Medulla oblongata (tissue), 1 donor: Measurements from ENCODE around the gene TUBGCP5.
A peak's percentile ranks its signal among the peaks of the same experiment; 100 is the strongest.
"Not testable (repeated sequence)": the region's sequence is repeated elsewhere in the genome, so short reads cannot be mapped to it uniquely, and the experiment has no call there.

Source experiments
- DNase-seq: peaks from one replicate; pipeline ENCODE4 v3.0.0-alpha.2; 2015; ENCODE audit errors: extremely low spot score

TUBGCP5 gene

GRCh38 chr15:23041736-23042135 is 2.4 kb upstream of the TUBGCP5 start:
- DNase-seq, result not testable (repeated sequence)

DNA sequence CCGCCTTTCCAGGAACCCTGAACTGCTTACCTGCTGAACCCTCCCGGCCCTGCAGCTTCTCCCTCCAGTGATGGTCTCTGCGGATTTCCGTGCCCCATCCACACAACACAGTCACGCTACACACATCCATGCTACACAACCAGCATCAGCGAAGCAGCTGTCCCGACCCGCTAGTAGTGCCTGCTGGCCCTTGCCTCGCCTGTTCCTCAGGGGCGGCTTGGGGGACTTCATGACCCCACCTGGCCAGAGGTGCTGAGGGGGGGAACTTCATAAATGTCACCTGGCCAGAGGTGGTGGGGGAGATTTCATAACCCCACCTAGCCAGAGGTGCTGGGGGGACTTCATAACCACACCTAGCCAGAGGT is 530 bp upstream of the TUBGCP5 start:
- no peak for DNase-seq

DNA sequence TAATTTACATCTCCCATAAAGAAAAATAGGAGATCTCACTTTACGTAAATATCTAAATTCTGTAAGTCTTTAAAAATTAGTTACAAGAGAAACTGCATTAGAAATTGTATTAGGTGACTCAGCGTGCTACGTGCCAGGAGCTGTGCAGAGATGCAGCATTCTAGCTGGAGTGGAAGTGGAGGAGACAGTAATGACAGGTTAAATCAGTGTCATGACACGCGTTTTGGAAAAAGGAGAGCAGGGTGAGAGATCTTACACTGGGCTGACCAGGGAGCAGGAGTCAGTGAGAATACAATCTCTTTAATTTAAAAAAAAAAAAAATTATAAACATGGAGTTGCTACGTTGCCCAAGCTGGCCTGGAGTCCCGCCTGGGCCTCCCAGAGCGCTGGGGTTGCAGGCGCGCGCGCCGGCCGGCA is 635 bp downstream of the TUBGCP5 start:
- no peak for DNase-seq

DNA sequence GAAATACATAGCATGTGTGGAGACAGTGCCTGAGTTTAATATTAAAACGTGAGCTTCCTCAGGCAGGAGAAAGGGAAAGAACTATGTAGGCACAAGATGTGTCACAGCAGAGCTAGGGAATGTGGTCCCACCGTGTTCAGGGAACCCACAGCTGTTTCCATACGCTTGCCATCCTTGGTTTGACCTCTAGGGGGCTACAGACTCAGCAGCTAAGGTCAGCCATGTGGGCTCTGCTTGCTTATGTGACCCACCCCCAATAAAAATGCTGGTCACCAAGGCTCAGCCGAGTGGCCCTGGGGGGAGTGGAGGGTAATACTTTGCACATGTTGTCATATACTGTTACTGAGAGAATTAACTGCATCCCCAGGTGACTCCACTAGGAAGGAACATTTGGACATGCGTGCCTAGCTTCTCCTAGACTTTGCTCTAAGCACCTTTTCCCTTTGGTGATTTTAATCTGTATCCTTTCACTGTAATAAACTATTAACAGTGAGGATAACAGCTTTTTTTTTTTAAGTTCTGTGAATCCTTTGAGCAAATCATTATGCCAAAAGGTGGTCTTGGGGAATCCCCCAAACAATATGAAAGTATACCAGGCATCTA is 3.3 kb downstream of the TUBGCP5 start:
- DNase-seq, result peak; percentile 60

- DNase-seq, result no peak
These were observed 5.4 kb downstream of the TUBGCP5 start for GRCh38 chr15:23033979-23034378.

GRCh38 chr15:23026218-23026617 is 13.2 kb downstream of the TUBGCP5 start:
- no peak for DNase-seq

DNA sequence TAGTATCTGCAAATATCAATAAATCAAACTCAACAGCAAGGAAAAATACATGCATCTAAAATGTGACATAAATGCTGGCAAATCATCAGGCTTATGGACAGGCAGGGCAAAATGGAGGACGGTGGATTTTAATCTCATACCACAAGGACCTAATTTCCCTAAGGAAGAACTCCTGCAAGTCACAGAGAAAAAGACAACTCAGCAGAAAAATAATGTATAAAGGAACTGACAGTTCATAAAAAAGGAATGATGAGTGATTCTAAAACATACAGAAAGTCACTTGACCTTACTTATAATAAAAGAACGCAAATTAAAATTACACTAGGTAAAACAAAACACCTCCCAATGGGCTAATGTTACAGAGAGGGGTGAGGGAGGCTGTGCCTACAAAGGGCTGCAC is 17.2 kb downstream of the TUBGCP5 start:
- DNase-seq, result no peak

GRCh38 chr15:23014394-23015000 is 24.9 kb downstream of the TUBGCP5 start:
- no peak for DNase-seq

- no peak for DNase-seq
These were observed 25.7 kb downstream of the TUBGCP5 start for GRCh38 chr15:23013681-23014080.

DNA sequence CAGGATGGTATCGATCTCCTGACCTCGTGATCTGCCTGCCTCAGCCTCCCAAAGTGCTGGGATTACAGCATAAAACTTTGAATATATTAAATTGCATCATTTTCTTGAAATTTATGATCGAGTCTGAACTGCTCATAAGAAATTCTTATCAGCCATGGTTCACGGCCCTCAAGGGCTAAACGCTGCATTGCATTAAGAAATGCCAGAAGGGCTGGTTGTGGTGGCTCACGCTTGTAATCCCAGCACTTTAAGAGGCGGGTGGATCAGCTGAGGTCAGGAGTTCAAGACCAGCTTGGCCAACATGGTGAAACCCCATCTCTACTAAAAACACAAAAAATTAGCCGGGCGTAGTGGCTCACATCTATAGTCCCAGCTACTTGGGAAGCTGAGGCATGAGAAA is 26.8 kb downstream of the TUBGCP5 start:
- not testable (repeated sequence) for DNase-seq

DNA sequence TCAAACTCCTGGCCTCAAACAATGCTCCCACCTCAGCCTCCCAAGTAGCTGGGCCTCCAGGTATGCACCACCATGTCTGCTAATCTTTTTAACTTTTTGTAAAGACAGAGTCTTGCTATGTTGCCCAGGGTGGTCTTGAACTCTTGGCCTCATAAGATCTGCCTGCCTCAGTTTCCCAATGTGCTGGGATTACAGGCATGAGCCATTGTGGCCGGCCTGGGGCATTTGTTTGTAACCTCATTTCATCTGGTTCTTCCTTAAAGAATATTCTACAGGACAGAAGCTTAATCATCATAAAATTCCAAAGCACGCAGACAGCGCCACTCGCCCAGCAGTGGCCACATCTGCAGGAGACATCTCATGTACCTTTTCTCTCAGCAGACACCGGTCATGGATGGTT is 35.6 kb downstream of the TUBGCP5 start:
- no peak for DNase-seq

- no peak for DNase-seq
These were observed 36.4 kb downstream of the TUBGCP5 start for GRCh38 chr15:23002920-23003319.

- no peak for DNase-seq
These were observed 43.6 kb downstream of the TUBGCP5 start for GRCh38 chr15:22995795-22996194.

- peak; percentile 46 for DNase-seq
These were observed 47.4 kb downstream of the TUBGCP5 start for GRCh38 chr15:22992024-22992326.

DNA sequence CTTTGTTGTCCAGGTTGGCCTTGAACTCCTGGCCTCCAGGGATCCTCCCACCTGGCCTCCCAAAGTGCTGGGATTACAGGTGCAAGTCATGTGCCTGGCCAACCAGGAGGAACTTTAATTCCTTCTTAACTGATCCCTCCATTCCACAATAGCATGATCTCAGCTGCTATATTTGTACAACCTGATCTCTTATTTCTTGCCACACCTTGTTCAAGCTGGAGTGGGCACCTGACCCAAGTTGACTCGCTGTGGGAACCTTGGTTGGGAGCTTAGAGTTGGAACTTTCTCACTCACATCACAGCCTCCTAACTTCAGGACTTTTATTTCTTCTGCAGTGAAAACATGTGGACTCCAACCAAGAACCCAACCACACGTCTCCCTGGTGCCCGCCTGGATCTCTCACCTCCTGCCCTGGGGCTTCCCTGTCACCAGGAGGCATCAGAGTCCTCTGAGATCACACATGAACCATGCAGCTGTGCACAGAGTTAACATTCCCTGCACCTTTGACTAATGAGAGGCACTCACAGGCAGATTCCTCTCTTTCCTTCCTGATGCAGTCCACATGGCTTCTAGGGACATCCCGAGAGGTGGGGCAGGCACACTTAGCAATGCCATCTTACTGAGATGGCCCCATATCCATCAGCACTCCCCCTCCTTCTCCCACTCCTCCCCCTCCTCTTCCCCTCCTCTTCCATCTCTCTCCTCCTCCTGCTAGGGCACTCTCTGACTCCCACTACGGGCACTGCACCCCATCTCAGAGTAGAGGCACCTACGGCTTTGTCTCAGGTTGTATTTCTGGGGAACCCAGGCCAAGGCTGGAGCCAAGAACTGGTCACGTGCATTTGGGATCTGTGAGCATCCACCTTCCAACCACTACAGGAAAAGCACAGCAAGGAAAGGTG is 49.5 kb downstream of the TUBGCP5 start:
- DNase-seq, result no peak

- no peak for DNase-seq
These were observed 50.6 kb downstream of the TUBGCP5 start for GRCh38 chr15:22988811-22989210.

GRCh38 chr15:22981931-22982330 is 57.4 kb downstream of the TUBGCP5 start:
- not testable (repeated sequence) for DNase-seq

DNA sequence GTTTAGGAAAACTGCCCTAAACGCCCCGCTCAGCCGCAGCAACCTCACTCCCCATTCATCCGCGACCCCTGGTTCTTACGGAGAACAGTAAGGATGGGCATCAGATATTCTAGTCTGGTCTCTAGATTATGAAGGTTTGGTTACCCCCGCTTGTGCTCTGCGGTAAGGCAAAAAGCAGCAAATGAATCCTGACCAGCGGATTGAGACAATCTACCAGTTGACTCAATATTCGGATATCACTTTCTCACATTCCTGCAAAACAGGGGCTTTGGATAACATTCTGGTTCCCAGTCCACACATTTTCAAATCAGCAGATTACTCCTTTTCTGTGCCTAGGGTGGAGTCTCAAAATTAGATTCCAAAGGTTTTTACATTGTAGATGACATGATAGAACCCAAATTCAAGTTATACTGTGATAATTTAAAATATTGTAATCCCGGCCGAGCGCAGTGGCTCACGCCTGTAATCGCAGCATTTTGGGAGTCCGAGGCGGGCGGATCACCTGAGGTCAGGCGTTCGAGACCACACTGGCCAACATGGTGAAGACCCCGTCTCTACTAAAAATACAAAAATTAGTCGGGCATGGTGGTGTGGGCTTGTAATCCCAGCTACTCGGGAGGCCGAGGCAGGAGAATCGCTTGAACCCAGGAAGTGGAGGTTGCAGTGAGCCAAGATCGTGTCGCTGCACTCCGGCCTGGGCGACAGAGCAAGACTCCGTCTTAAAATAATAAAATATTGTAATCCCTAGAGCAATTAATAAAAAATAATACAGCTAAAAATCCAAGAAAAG is 58.1 kb downstream of the TUBGCP5 start:
- no peak for DNase-seq

- DNase-seq, result peak; percentile 73
These were observed 58.9 kb downstream of the TUBGCP5 start, which contains the start of gene CYFIP1 for GRCh38 chr15:22980189-22981050. CYFIP1 (minus strand) TSS chr15:22980368; CDS start chr15:22947285, 33,083 bp downstream.

DNA sequence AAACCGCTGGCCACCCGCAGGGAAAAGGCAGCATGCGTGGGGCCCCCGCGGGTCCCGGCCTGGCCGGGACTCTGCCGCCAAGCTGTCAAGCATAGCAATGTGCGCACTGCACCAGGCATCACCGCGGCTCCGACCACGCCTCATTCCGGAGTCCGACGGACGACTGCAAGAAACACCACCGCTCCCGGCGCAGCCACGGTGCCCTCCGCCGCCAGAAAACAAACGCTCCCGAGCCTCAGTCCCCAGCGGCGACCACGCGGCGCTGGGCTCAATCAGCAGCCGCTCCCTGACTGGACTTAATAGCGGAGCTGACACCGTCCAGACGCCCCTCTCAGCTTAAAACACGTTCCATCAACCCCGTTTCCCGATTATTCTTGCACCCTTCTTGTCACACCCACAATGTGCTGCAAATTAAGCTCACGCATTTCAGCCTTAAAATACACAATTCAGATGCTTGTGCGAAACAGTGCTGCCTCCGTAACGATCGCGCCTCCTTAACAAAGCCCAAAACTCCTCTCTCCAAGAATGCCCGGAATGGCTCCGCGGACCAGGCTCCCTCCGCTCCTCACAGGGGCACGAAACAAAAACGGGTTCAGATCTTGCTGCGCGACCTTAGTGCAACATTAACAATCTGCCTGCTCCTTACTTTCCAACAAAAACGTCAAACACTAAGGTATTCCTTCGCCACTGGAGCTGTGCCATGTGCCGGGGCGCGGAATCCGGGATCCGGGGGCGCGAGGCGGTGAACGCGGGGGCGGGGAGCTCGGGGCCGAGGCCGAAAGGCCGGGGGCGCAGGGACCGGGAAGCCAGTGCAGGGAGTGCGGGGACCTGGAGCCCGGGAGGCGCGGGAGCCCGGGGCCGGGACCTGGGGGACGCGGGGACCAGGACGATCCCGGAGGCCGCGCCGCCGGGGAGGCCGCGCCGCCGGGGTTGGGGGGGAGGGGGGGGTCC is 59.9 kb downstream of the TUBGCP5 start:
- DNase-seq, result no peak
